ENCODE measurements around the gene RAB44. TPM values are rescaled to one million over a fixed set of nuclear protein-coding genes. Genes with fewer than 3 reads are reported as not detected.

The RAB44 gene
- total and polyA plus RNA-seq, 9 of the 15 experiments (the other 6 are each of a cell fraction or from before 2014, with no cell fraction given), result not detected

DNA sequence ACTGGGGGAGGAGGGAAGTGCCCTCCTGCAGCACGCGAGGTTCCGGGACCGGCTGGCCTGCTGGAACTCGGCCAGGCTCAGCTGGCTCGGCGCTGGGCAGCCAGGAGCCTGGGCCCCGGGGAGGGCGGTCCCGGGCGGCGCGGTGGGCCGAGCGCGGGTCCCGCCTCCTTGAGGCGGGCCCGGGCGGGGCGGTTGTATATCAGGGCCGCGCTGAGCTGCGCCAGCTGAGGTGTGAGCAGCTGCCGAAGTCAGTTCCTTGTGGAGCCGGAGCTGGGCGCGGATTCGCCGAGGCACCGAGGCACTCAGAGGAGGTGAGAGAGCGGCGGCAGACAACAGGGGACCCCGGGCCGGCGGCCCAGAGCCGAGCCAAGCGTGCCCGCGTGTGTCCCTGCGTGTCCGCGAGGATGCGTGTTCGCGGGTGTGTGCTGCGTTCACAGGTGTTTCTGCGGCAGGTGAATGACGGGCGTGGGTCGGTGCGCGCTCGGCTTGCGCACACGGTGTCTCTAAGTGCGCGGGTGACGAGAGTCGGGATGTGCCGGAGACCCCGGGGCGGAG, 19.1 kb upstream of the RAB44 start, which contains the start of gene CDKN1A (continued):
- no peak for TF ChIP-seq CHCHD3 (CRISPR knock-in tag; IDR thresholded peaks at IDR 0.05)
- no peak for TF ChIP-seq ETS2 (tag; IDR thresholded peaks at IDR 0.05; ENCODE audit: borderline replicate concordance, poor library complexity, severe bottlenecking)
- no peak for TF ChIP-seq E2F5 (CRISPR knock-in tag; IDR thresholded peaks at IDR 0.05)
- no peak for TF ChIP-seq ZNF445 (CRISPR knock-in tag; IDR thresholded peaks at IDR 0.05; ENCODE audit: low read depth)
- TF ChIP-seq SOX6 (IDR thresholded peaks at IDR 0.05), result no peak; the same call in 1 of the 2 replicates
- TF ChIP-seq RBM17 (IDR thresholded peaks at IDR 0.05; ENCODE audit: borderline replicate concordance, low read depth, low read length), result no peak
- TF ChIP-seq IFI16 (CRISPR knock-in tag; IDR thresholded peaks at IDR 0.05), result no peak
- no peak for TF ChIP-seq NEUROD1 (IDR thresholded peaks at IDR 0.05; ENCODE audit: borderline replicate concordance, low read depth, low read length, partially characterized antibody)
- TF ChIP-seq, protein P1, sequence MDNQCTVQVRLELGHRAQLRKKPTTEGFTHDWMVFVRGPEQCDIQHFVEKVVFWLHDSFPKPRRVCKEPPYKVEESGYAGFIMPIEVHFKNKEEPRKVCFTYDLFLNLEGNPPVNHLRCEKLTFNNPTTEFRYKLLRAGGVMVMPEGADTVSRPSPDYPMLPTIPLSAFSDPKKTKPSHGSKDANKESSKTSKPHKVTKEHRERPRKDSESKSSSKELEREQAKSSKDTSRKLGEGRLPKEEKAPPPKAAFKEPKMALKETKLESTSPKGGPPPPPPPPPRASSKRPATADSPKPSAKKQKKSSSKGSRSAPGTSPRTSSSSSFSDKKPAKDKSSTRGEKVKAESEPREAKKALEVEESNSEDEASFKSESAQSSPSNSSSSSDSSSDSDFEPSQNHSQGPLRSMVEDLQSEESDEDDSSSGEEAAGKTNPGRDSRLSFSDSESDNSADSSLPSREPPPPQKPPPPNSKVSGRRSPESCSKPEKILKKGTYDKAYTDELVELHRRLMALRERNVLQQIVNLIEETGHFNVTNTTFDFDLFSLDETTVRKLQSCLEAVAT (IDR thresholded peaks at IDR 0.05), result peak in 1 of 2 experiments; percentile 48; a peak in 1 of 4 replicates
- 0 out of 2 replicates have a peak, but pooled peaks have one; percentile 17 for TF ChIP-seq THAP7 (CRISPR knock-in tag; IDR thresholded peaks at IDR 0.05)
- peak; percentile 81 for TF ChIP-seq SAP30 (IDR thresholded peaks at IDR 0.05; ENCODE audit: borderline replicate concordance, insufficient read depth, low read depth, low read length, poor library complexity, severe bottlenecking)
- no peak for TF ChIP-seq CAMTA2 (CRISPR knock-in tag; conservative IDR thresholded peaks at IDR 0.05)
- no peak for TF ChIP-seq ZNF785 (CRISPR knock-in tag; IDR thresholded peaks at IDR 0.05)
- TF ChIP-seq C11orf30 (IDR thresholded peaks at IDR 0.05; ENCODE audit: low read depth), result no peak
- no peak for TF ChIP-seq SP2 (IDR thresholded peaks at IDR 0.05; ENCODE audit: extremely low read depth, low read depth, low read length, poor library complexity, severe bottlenecking)
- no peak for TF ChIP-seq ZNF212 (CRISPR knock-in tag; IDR thresholded peaks at IDR 0.05)
- no peak for TF ChIP-seq ELF4 (CRISPR knock-in tag; IDR thresholded peaks at IDR 0.05)
- TF ChIP-seq HSF4 (CRISPR knock-in tag; IDR thresholded peaks at IDR 0.05; ENCODE audit: borderline replicate concordance), result no peak
- TF ChIP-seq ZNF79 (CRISPR knock-in tag; IDR thresholded peaks at IDR 0.05; ENCODE audit: low read depth), result no peak
- no peak for TF ChIP-seq ARNT (IDR thresholded peaks at IDR 0.05)
- TF ChIP-seq, protein P2, sequence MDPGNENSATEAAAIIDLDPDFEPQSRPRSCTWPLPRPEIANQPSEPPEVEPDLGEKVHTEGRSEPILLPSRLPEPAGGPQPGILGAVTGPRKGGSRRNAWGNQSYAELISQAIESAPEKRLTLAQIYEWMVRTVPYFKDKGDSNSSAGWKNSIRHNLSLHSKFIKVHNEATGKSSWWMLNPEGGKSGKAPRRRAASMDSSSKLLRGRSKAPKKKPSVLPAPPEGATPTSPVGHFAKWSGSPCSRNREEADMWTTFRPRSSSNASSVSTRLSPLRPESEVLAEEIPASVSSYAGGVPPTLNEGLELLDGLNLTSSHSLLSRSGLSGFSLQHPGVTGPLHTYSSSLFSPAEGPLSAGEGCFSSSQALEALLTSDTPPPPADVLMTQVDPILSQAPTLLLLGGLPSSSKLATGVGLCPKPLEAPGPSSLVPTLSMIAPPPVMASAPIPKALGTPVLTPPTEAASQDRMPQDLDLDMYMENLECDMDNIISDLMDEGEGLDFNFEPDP (CRISPR knock-in tag; IDR thresholded peaks at IDR 0.05), result no peak
- no peak for TF ChIP-seq LEF1 (IDR thresholded peaks at IDR 0.05)
- TF ChIP-seq ZNF282 (CRISPR knock-in tag; IDR thresholded peaks at IDR 0.05), result no peak
- TF ChIP-seq MIER1 (IDR thresholded peaks at IDR 0.05; ENCODE audit: low read depth), result no peak

All from K562 (cell line).